ENCODE results near the gene SH3RF3.

Gene SH3RF3

GRCh38 chr2:109208951-109209335 is 79.9 kb downstream of the SH3RF3 start:
- FAIRE-seq (no peak), DNase-seq (ENCODE audit: insufficient read length, low spot score) (no peak)
- no peak for TF ChIP-seq SPI1 (IDR thresholded peaks at IDR 0.05; ENCODE audit: low read depth, low read length)
- TF ChIP-seq POU2F2 (IDR thresholded peaks at IDR 0.05; ENCODE audit: low read depth, low read length), result no peak
- TF ChIP-seq POLR2AphosphoS5 (IDR thresholded peaks at IDR 0.05; ENCODE audit: low read depth, low read length), result no peak
- TF ChIP-seq PAX5 (IDR thresholded peaks at IDR 0.05; ENCODE audit: insufficient read depth, low read length, severe bottlenecking), result no peak
- no peak for TF ChIP-seq TAF1 (IDR thresholded peaks at IDR 0.05; ENCODE audit: low read depth, low read length)
- no peak for TF ChIP-seq POLR2A (IDR thresholded peaks at IDR 0.05; ENCODE audit: low read depth, low read length)

GRCh38 chr2:109209412-109209811 is 80.4 kb downstream of the SH3RF3 start:
- TF ChIP-seq SPI1 (IDR thresholded peaks at IDR 0.05; ENCODE audit: low read depth, low read length) (no peak), POLR2AphosphoS5 (IDR thresholded peaks at IDR 0.05; ENCODE audit: low read depth, low read length) (no peak), POLR2A (IDR thresholded peaks at IDR 0.05; ENCODE audit: low read depth, low read length) (no peak), PAX5 (IDR thresholded peaks at IDR 0.05; ENCODE audit: insufficient read depth, low read length, severe bottlenecking) (no peak), POU2F2 (IDR thresholded peaks at IDR 0.05; ENCODE audit: low read depth, low read length) (no peak), TAF1 (IDR thresholded peaks at IDR 0.05; ENCODE audit: low read depth, low read length) (no peak)
- FAIRE-seq (no peak), DNase-seq (ENCODE audit: insufficient read length, low spot score) (no peak)

- no peak for TF ChIP-seq POLR2AphosphoS5 (IDR thresholded peaks at IDR 0.05; ENCODE audit: low read depth, low read length)
- no peak for TF ChIP-seq SPI1 (IDR thresholded peaks at IDR 0.05; ENCODE audit: low read depth, low read length)
- no peak for TF ChIP-seq PAX5 (IDR thresholded peaks at IDR 0.05; ENCODE audit: insufficient read depth, low read length, severe bottlenecking)
- TF ChIP-seq TAF1 (IDR thresholded peaks at IDR 0.05; ENCODE audit: low read depth, low read length), result no peak
- no peak for TF ChIP-seq POLR2A (IDR thresholded peaks at IDR 0.05; ENCODE audit: low read depth, low read length)
- no peak for TF ChIP-seq POU2F2 (IDR thresholded peaks at IDR 0.05; ENCODE audit: low read depth, low read length)
- DNase-seq (ENCODE audit: insufficient read length, low spot score) (no peak), FAIRE-seq (no peak)
These were observed 80.9 kb downstream of the SH3RF3 start for GRCh38 chr2:109209941-109210340.

GRCh38 chr2:109210431-109211200 is 81.6 kb downstream of the SH3RF3 start:
- TF ChIP-seq POU2F2 (IDR thresholded peaks at IDR 0.05; ENCODE audit: low read depth, low read length) (no peak), TAF1 (IDR thresholded peaks at IDR 0.05; ENCODE audit: low read depth, low read length) (no peak), SPI1 (IDR thresholded peaks at IDR 0.05; ENCODE audit: low read depth, low read length) (no peak), PAX5 (IDR thresholded peaks at IDR 0.05; ENCODE audit: insufficient read depth, low read length, severe bottlenecking) (no peak), POLR2A (IDR thresholded peaks at IDR 0.05; ENCODE audit: low read depth, low read length) (no peak), POLR2AphosphoS5 (IDR thresholded peaks at IDR 0.05; ENCODE audit: low read depth, low read length) (no peak)
- no peak for DNase-seq (ENCODE audit: insufficient read length, low spot score)
- FAIRE-seq, result no peak

GRCh38 chr2:109211315-109211714 is 82.3 kb downstream of the SH3RF3 start:
- FAIRE-seq, result no peak
- TF ChIP-seq POLR2AphosphoS5 (IDR thresholded peaks at IDR 0.05; ENCODE audit: low read depth, low read length), result no peak
- TF ChIP-seq POLR2A (IDR thresholded peaks at IDR 0.05; ENCODE audit: low read depth, low read length), result no peak
- no peak for TF ChIP-seq POU2F2 (IDR thresholded peaks at IDR 0.05; ENCODE audit: low read depth, low read length)
- no peak for TF ChIP-seq TAF1 (IDR thresholded peaks at IDR 0.05; ENCODE audit: low read depth, low read length)
- TF ChIP-seq PAX5 (IDR thresholded peaks at IDR 0.05; ENCODE audit: insufficient read depth, low read length, severe bottlenecking), result no peak
- TF ChIP-seq SPI1 (IDR thresholded peaks at IDR 0.05; ENCODE audit: low read depth, low read length), result no peak
- DNase-seq (ENCODE audit: insufficient read length, low spot score), result no peak

GRCh38 chr2:109212836-109213563 is 84.0 kb downstream of the SH3RF3 start:
- no peak for TF ChIP-seq POLR2AphosphoS5 (IDR thresholded peaks at IDR 0.05; ENCODE audit: low read depth, low read length)
- TF ChIP-seq SPI1 (IDR thresholded peaks at IDR 0.05; ENCODE audit: low read depth, low read length), result no peak
- TF ChIP-seq PAX5 (IDR thresholded peaks at IDR 0.05; ENCODE audit: insufficient read depth, low read length, severe bottlenecking), result no peak
- TF ChIP-seq POU2F2 (IDR thresholded peaks at IDR 0.05; ENCODE audit: low read depth, low read length), result no peak
- FAIRE-seq (no peak), DNase-seq (ENCODE audit: insufficient read length, low spot score) (no peak)

- peak; percentile 70 for FAIRE-seq
- DNase-seq (ENCODE audit: insufficient read length, low spot score), result no peak
- no peak for TF ChIP-seq POLR2AphosphoS5 (IDR thresholded peaks at IDR 0.05; ENCODE audit: low read depth, low read length)
- TF ChIP-seq PAX5 (IDR thresholded peaks at IDR 0.05; ENCODE audit: insufficient read depth, low read length, severe bottlenecking), result no peak
- TF ChIP-seq SPI1 (IDR thresholded peaks at IDR 0.05; ENCODE audit: low read depth, low read length), result no peak
- no peak for TF ChIP-seq TAF1 (IDR thresholded peaks at IDR 0.05; ENCODE audit: low read depth, low read length)
- no peak for TF ChIP-seq POLR2A (IDR thresholded peaks at IDR 0.05; ENCODE audit: low read depth, low read length)
- no peak for TF ChIP-seq POU2F2 (IDR thresholded peaks at IDR 0.05; ENCODE audit: low read depth, low read length)
These were observed 84.8 kb downstream of the SH3RF3 start for GRCh38 chr2:109213646-109214433.

- no peak for FAIRE-seq
- TF ChIP-seq SPI1 (IDR thresholded peaks at IDR 0.05; ENCODE audit: low read depth, low read length), result no peak
- no peak for DNase-seq (ENCODE audit: insufficient read length, low spot score)
These were observed 85.8 kb downstream of the SH3RF3 start for GRCh38 chr2:109214651-109215371.

- TF ChIP-seq TAF1 (IDR thresholded peaks at IDR 0.05; ENCODE audit: low read depth, low read length) (no peak), POU2F2 (IDR thresholded peaks at IDR 0.05; ENCODE audit: low read depth, low read length) (no peak), SPI1 (IDR thresholded peaks at IDR 0.05; ENCODE audit: low read depth, low read length) (no peak)
- FAIRE-seq, result no peak
- no peak for DNase-seq (ENCODE audit: insufficient read length, low spot score)
These were observed 86.9 kb downstream of the SH3RF3 start for GRCh38 chr2:109215866-109216265.
